ENCODE results near the gene NUBP2.

NUBP2 gene

GRCh38 chr16:1757714-1758461, 24.9 kb upstream of the NUBP2 start:
- Histone ChIP-seq H3K27ac (no peak overlapping the region), H3K4me3 (no peak overlapping the region)

- no peak overlapping the region for H3K4me3 ChIP-seq
- no peak overlapping the region for H3K27ac ChIP-seq
Measured at GRCh38 chr16:1758923-1759322, 23.8 kb upstream of the NUBP2 start.

DNA sequence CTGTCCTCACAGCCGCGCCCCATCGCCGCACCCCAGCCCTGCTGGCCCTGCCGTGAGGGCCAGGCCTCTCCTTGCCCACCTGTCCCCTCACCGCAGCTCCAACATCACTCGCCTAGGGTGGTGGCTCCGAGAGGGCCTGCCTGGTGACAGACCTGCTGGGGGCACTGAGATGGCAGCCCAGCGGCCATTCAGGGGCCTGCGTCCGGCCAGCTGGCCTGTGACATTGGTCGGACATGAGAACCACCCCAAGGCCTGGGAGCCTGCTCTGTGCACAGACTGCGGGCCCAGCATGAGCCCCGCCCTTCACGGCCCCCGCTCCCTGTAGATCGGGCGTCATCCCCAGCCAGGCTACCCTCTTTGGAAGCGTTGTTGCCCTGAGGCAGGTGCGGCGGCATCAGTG, 23.2 kb upstream of the NUBP2 start:
- H3K27ac ChIP-seq, result no peak overlapping the region
- no peak overlapping the region for H3K4me3 ChIP-seq

DNA sequence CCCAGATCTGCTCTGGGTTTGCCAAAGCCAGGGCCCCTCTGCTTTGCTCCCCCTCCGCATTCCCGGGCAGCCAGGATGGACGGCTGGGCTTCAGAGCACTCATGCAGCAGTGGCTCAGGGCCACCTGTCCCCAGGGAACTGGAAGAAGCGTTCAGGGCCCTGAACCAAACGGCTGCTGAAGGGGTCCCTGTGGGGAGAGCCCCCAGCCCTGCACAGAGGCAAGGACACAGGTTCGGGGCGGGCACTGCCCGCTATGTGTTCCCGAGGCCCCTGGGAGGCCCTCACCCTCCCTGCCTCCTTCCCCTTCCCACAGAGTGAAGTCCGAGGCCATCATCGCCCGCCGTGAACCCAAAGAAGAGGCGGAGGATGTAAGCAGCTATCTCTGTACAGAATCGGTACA, 21.8 kb upstream of the NUBP2 start:
- Histone ChIP-seq H3K4me3 (no peak overlapping the region), H3K27ac (no peak overlapping the region)

DNA sequence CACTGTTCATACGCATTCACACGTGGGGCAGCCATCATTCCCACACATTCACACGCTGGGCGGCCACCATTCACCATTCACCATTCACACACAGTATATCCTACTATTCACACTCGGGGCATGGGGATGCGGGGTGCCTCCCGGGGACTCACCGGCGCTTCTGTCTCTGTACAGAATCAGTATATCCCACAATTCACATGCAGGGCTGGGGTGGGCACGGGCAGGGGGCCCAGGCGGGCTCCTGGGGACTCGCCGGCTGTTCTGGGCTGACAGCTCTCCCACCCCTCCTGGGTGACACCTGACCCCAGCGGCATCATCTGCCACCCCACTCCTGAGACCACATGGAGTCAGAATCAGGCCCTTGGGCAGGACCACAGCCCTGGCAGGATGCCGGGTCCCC, 21.0 kb upstream of the NUBP2 start:
- no peak overlapping the region for H3K4me3 ChIP-seq
- H3K27ac ChIP-seq, result no peak overlapping the region

DNA sequence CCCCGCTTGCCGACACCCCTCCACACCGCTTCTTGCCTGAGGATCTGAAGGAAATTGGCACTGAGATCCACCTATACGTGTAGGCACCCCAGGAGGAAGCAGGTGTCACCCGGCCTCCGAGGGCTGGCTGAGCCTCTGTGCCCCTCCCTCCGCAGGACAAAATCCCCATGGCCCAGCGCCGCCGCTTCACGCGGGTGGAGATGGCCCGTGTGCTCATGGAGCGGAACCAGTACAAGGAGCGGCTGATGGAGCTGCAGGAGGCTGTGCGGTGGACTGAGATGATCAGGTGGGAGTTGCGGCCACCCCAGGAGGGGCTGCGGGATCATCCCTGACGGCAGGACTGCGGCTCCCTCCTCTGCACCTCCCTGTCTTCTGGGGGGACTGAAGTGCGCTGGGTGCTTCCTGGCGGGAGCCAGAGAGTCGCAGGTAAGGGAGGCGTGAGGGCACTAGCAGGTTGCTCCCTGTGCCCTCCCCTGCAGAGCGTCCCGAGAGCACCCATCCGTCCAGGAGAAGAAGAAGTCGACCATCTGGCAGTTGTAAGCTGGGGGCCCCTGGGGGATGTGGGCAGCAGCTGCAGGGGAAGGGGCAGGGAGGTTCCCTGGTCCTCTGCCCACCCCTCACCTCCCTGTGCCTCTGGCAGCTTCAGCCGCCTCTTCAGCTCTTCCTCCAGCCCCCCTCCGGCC, 20.4 kb upstream of the NUBP2 start:
- Histone ChIP-seq H3K27ac (no peak overlapping the region), H3K4me3 (no peak overlapping the region)

GRCh38 chr16:1762879-1763520, 19.8 kb upstream of the NUBP2 start:
- no peak overlapping the region for H3K4me3 ChIP-seq
- no peak overlapping the region for H3K27ac ChIP-seq

- Histone ChIP-seq H3K4me3 (peak overlapping the region in 1 of 7 experiments; percentile 9), H3K27ac (no peak overlapping the region)
Measured at GRCh38 chr16:1763521-1764511, 18.9 kb upstream of the NUBP2 start.

GRCh38 chr16:1764971-1765370, 17.8 kb upstream of the NUBP2 start:
- Histone ChIP-seq H3K4me3 (no peak overlapping the region), H3K27ac (no peak overlapping the region)

GRCh38 chr16:1765826-1766225, 16.9 kb upstream of the NUBP2 start:
- no peak overlapping the region for H3K4me3 ChIP-seq

GRCh38 chr16:1766231-1766630, 16.5 kb upstream of the NUBP2 start:
- no peak overlapping the region for H3K4me3 ChIP-seq
- H3K27ac ChIP-seq, result no peak overlapping the region

More at GRCh38 chr16:1765826-1766225, 16.9 kb upstream of the NUBP2 start:
- H3K27ac ChIP-seq, result no peak overlapping the region

DNA sequence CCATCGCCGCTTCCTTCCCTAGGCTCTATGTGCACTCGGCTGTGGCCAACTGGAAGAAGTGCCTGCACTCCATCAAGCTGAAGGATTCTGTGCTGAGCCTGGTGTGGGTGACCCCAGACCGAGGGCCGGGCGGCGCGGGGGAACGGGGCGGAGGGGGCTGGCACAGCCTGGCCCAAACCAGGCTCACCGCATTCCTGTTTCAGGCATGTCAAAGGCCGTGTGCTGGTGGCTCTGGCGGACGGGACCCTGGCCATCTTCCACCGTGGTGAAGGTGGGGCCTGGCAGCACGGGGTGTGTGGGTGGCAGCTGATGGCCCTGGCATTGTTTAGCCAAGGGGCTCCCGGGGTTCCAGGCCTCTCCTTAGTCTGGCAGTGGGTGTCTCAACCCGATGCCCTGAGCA, 16.1 kb upstream of the NUBP2 start:
- no peak overlapping the region for H3K27ac ChIP-seq
- H3K4me3 ChIP-seq, result no peak overlapping the region

DNA sequence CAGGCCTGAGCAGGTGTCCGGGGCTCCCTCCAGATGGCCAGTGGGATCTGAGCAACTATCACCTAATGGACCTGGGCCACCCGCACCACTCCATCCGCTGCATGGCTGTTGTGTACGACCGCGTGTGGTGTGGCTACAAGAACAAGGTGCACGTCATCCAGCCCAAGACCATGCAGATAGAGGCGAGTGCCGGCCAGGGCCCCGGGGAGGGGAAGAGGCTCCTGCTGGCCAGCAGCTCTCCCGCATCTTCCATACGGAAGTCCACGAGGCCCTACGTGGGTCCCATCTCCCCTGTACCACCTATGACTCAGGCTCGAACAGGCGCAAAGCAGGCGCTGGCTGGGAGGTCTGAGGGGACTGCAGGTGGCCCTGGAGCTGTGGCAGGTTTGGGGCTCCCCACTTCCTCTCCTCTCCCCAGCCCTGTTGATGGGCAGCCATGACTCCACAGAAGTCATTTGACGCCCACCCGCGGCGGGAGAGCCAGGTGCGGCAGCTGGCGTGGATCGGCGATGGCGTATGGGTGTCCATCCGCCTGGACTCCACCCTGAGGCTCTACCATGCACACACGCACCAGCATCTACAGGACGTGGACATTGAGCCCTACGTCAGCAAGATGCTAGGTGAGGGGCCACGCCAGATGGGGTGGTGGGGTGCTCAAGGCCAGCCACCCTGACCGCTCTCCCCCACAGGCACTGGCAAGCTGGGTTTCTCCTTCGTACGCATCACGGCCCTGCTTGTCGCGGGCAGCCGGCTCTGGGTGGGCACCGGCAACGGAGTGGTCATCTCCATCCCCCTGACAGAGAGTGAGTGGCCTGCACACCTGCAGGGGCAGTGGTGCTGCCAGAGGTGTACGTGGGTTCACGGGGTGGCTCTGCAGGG, 15.4 kb upstream of the NUBP2 start:
- no peak overlapping the region for H3K4me3 ChIP-seq
- no peak overlapping the region for H3K27ac ChIP-seq

- no peak overlapping the region for H3K27ac ChIP-seq
- no peak overlapping the region for H3K4me3 ChIP-seq
Measured at GRCh38 chr16:1768061-1768766, 14.5 kb upstream of the NUBP2 start.

GRCh38 chr16:1768767-1769401, 13.9 kb upstream of the NUBP2 start:
- peak overlapping the region in 3 of 21 experiments; percentile 15 to 20 (median 19) for H3K27ac ChIP-seq
- no peak overlapping the region for H3K4me3 ChIP-seq

DNA sequence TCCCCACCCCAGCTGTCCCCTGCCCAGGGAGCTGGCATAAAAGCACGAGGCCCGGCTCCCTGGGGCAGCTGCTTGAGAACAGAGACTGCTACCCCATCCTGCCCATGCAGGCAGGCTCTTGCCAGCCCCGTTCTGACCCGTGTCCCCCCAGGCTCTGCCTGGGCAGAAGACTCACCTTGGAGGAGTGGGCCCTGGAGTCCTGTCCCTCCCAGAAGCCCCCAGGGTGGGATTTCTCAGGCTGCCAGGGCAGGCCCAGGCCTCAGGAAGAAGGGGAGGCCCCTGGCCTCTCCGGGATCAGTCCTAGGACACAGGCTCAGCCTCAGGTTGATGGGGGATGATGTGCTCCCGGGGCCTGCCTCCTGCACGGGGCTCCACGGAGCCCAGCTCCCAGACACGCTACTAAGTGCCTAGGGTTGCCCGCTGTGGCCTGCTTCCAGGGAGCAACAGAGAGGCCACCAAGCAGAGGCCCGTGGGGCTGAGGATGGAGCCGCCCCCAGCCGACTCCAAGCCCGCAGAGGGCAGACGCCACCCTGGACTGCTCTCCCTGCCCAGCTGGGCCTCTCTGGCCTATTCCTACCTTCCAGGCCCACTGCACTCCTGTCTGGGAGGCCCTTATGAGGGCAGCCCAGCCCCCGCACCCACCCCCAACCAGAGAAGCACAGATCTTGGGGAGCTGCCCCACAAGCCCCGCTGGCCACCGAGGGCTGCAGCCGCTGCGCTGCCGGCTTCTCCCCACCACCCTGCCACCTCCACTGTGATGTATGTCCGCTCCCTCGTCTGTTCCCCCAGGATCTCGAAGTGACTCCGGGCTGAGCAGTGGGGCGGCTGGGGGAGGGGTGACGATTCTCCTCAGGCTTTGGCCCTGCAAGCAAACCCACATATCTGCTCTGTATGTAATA, 13.1 kb upstream of the NUBP2 start:
- Histone ChIP-seq H3K4me3 (no peak overlapping the region), H3K27ac (peak overlapping the region in 11 of 21 experiments; percentile 15 to 98 (median 93))
